ENCODE measurements around the gene ETFBKMT. TPM values are rescaled to one million over a fixed set of nuclear protein-coding genes. Genes with fewer than 3 reads are reported as not detected.

The ETFBKMT gene
- total and polyA plus RNA-seq, 2 of the 4 experiments (the other 2 are of a cell fraction), result 1.2 to 2.5 TPM

DNA sequence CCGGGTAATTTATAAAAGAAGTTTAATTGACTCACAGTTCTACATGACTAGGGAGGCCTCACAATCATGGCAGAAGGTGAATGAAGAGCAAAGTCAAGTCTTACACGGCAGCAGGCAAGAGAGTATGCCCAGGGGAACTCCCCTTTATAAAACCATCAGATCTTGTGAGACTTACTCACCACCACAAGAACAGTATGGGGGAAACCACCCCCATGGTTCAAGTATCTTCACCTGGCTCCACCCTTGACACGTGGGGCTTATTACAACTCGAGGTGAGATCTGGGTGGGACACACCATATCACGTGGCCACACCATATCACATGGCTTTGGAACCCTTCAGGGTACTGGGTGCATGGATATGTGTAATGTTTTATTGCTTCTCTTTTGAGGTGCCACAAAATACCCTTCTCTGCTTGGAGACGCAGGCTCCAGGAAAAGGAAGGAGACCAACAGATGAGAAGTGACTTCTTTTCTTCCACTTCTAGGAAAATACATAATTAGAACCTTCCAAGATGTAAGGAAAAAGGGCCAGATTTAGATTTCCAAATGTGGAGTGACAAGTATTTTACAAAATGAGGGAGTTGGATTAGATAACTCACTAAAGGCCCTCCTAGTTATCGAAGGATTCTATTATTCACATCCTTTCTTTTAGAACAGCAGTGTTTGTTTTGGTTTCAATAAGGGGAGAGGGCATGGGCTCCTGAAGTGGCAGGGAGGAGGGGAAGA is 33.1 kb upstream of the ETFBKMT start:
- dilution Hi-C loops (cut with HindIII; ENCODE audit: low sequenced_read_pairs, unreplicated experiment) (no loop called here), intact Hi-C loops (cut with micrococcal nuclease) (no loop called here), in situ Hi-C loops (cut with MboI; ENCODE audit: low sequenced_read_pairs) (no loop called here)
- H3K4me3 ChIP-seq (ENCODE audit: insufficient read depth, low read depth, low read length), result no peak overlapping the region
- no peak for TF ChIP-seq RAD21 (IDR thresholded peaks at IDR 0.05; ENCODE audit: low read length)
- TF ChIP-seq FOS (IDR thresholded peaks at IDR 0.05; ENCODE audit: low read depth, low read length), result no peak
- no peak for TF ChIP-seq NFE2L2 (IDR thresholded peaks at IDR 0.05; ENCODE audit: low read depth, low read length)
- TF ChIP-seq RCOR1 (IDR thresholded peaks at IDR 0.05; ENCODE audit: insufficient replicate concordance, low read length), result no peak
- TF ChIP-seq CHD1 (IDR thresholded peaks at IDR 0.05; ENCODE audit: low read depth, low read length), result no peak
- TF ChIP-seq POLR2A (IDR thresholded peaks at IDR 0.05; ENCODE audit: low read depth, low read length), result no peak
- TF ChIP-seq MXI1 (IDR thresholded peaks at IDR 0.05; ENCODE audit: borderline replicate concordance, low read depth, low read length), result no peak
- no TSS peak for BruUV-seq (replicated peaks)
- H3K4me1 ChIP-seq (ENCODE audit: control insufficient read depth, insufficient read depth, low read length), result no peaks in the 10 kb centered on the region; the same call in 1 of the 2 replicates
- no peak overlapping the region for H4K5ac ChIP-seq (ENCODE audit: low read depth, low read length)
- no peaks in the 10 kb centered on the region for H3K9me3 ChIP-seq (ENCODE audit: control insufficient read depth, insufficient read depth, low read length)
- no CpG with 5 or more reads among the region's 7 CpGs for WGBS, 2 experiments (ENCODE audit: extremely low coverage in 2 of 2, insufficient read length in 1 of 2)
- H3K27ac ChIP-seq (ENCODE audit: insufficient read depth, low read length), result no peak overlapping the region
- H4K8ac ChIP-seq (ENCODE audit: low read depth in 2 of 2, low read length in 2 of 2), result no peak overlapping the region
- no peaks in the 10 kb centered on the region for H3K79me1 ChIP-seq (ENCODE audit: low read depth in 1 of 2, low read length in 2 of 2)
- H3K36me3 ChIP-seq (ENCODE audit: control insufficient read depth, insufficient read depth, low read length), result no peaks in the 10 kb centered on the region
- no peak overlapping the region for H2BK5ac ChIP-seq (ENCODE audit: low read depth, low read length, poor library complexity, severe bottlenecking)
- no peak for DNase-seq
- H3K18ac ChIP-seq (ENCODE audit: low read depth, low read length), result no peak overlapping the region
- ChIA-PET POLR2A (ENCODE audit: unreplicated experiment) (no interaction called here), CTCF (interaction anchor here (0.7 kb wide), 1 partner anchor 33 kb away, joined by 4 read pairs; the partner anchor contains the start of gene ETFBKMT)
- no peak overlapping the region for H2BK20ac ChIP-seq (ENCODE audit: low read depth, low read length)
- no peak overlapping the region for H2AFZ ChIP-seq (replicated peaks; ENCODE audit: low read length, poor library complexity)
- no peak overlapping the region for H3K4ac ChIP-seq (ENCODE audit: low read depth, low read length)
- H2BK120ac ChIP-seq (ENCODE audit: low read depth, low read length), result no peak overlapping the region
- no peak overlapping the region for H2BK15ac ChIP-seq (ENCODE audit: low read depth, low read length)
- H4K20me1 ChIP-seq (ENCODE audit: insufficient read depth, low read length), result no peaks in the 10 kb centered on the region
- H3K27me3 ChIP-seq (ENCODE audit: control insufficient read depth, insufficient read depth, low read length), result no peaks in the 10 kb centered on the region; the same call in 1 of the 2 replicates
- no peak for ATAC-seq (ENCODE audit: low read depth)
- H2AK5ac ChIP-seq (ENCODE audit: low read depth, low read length), result no peak overlapping the region
- H3K23ac ChIP-seq (ENCODE audit: low read depth, low read length), result no peak overlapping the region
- H2AK9ac ChIP-seq (replicated peaks; ENCODE audit: low read depth, low read length, poor library complexity), result no peak overlapping the region
- no peak overlapping the region for H3K4me2 ChIP-seq (ENCODE audit: low read depth, low read length)
- no peak overlapping the region for H4K91ac ChIP-seq (ENCODE audit: insufficient read depth, low read depth, low read length)
- H3K9ac ChIP-seq (ENCODE audit: low read depth, low read length), result no peak overlapping the region
- H3K56ac ChIP-seq (ENCODE audit: extremely low read depth, insufficient read depth, low read length), result no peak overlapping the region
- H3K9me1 ChIP-seq (ENCODE audit: insufficient read depth, low read length), result no peaks in the 10 kb centered on the region
- no peak overlapping the region for H3K14ac ChIP-seq (replicated peaks; ENCODE audit: low read depth, low read length)
